Measurements from ENCODE around the gene IL11RA. TPM values are rescaled to one million over a fixed set of nuclear protein-coding genes. Genes with fewer than 3 reads are reported as not detected.

The IL11RA gene
- total and polyA plus RNA-seq, 10 of the 15 experiments (the other 5 are each of a cell fraction or from before 2014, with no cell fraction given): 0.32 to 5.8 (median 2.2) TPM

- TF ChIP-seq, protein P1, sequence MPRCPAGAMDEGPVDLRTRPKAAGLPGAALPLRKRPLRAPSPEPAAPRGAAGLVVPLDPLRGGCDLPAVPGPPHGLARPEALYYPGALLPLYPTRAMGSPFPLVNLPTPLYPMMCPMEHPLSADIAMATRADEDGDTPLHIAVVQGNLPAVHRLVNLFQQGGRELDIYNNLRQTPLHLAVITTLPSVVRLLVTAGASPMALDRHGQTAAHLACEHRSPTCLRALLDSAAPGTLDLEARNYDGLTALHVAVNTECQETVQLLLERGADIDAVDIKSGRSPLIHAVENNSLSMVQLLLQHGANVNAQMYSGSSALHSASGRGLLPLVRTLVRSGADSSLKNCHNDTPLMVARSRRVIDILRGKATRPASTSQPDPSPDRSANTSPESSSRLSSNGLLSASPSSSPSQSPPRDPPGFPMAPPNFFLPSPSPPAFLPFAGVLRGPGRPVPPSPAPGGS (IDR thresholded peaks at IDR 0.05; ENCODE audit: borderline replicate concordance, insufficient read depth, low read depth, low read length, poor library complexity, severe bottlenecking): no peak
- TF ChIP-seq SUZ12 (IDR thresholded peaks at IDR 0.05; ENCODE audit: unreplicated experiment) (peak; percentile 44), CHD2 (IDR thresholded peaks at IDR 0.05; ENCODE audit: borderline replicate concordance, low read depth, low read length) (peak; percentile 61; the same call in 1 of the 2 replicates), HSF1 (IDR thresholded peaks at IDR 0.05; ENCODE audit: low read depth, low read length) (no peak), YY1 (IDR thresholded peaks at IDR 0.05; ENCODE audit: low read depth, low read length) (peak; percentile 80), ETV6 (conservative IDR thresholded peaks at IDR 0.05 in 1 of 2, IDR thresholded peaks at IDR 0.05 in 1 of 2; ENCODE audit: borderline replicate concordance in 1 of 2, low read depth in 1 of 2) (no peak), ESRRA (IDR thresholded peaks at IDR 0.05; ENCODE audit: low read length) (no peak), SMC3 (IDR thresholded peaks at IDR 0.05; ENCODE audit: borderline replicate concordance, low read length) (peak; percentile 94), RELA (IDR thresholded peaks at IDR 0.05; ENCODE audit: borderline replicate concordance, partially characterized antibody) (no peak), CTCF (IDR thresholded peaks at IDR 0.05 in 2 of 3, conservative IDR thresholded peaks at IDR 0.05 in 1 of 3; ENCODE audit: control insufficient read depth in 2 of 3, extremely low read depth in 1 of 3, insufficient read depth in 1 of 3, low read depth in 3 of 3, low read length in 3 of 3) (peak; percentile 94 to 98 (median 98)), POU2F2 (IDR thresholded peaks at IDR 0.05; ENCODE audit: borderline replicate concordance, low read depth, low read length) (no peak), ZBTB33 (IDR thresholded peaks at IDR 0.05) (no peak), SPI1 (IDR thresholded peaks at IDR 0.05; ENCODE audit: borderline replicate concordance, insufficient read depth, low read depth, low read length) (no peak), POLR2AphosphoS5 (IDR thresholded peaks at IDR 0.05; ENCODE audit: low read length) (no peak), JUNB (IDR thresholded peaks at IDR 0.05) (no peak)
Measured at GRCh38 chr9:34701769-34702736, 50.1 kb downstream of the IL11RA start (continued).
